HCT116 (cell line): ENCODE results near the gene GNB5. TPM values are rescaled to one million over a fixed set of nuclear protein-coding genes. Genes with fewer than 3 reads are reported as not detected.

Experiments
- ATAC-seq: fragments of 200-7000 bp; cut with Tn5 transposase; 2 replicates; pipeline ENCODE4 v1.9.1; 2020; ENCODE audit warnings: mild to moderate bottlenecking, moderate library complexity
- BruUV-seq: library from RNA; stranded (reverse); fragments of 400-500 nt; replicated peaks from 2 replicates; lab custom pipeline; 2021; lab: Mats Ljungman, UMichigan
- CTCF ChIA-PET: fragments of 300-600 bp; sonication (Branson Sonifier 250); formaldehyde crosslinking; loops from one replicate; lab custom pipeline; 2021; ENCODE audit warnings: antibody characterized with exemption; lab: Charles Lee
- POLR2A ChIA-PET: fragments of 300-600, 350-600 bp; sonication (Branson Sonifier 250); formaldehyde crosslinking; loops from one replicate; lab custom pipeline; 2021; ENCODE audit warnings: antibody characterized with exemption; lab: Charles Lee
- RAD21 ChIA-PET, 2 experiments: fragments of 300-600 bp; sonication (Branson Sonifier 250); formaldehyde crosslinking; loops; one replicate each; lab custom pipeline; 2023; ENCODE audit warnings: low total read pairs in 2 of 2; ENCODE audit not compliant: uncharacterized antibody in 2 of 2, unreplicated experiment in 2 of 2, low non-redundant PET in 1 of 2; lab: Charles Lee
- DNase-seq: peaks from one replicate; pipeline ENCODE4 v3.0.0-alpha.2; 2010; ENCODE audit warnings: low read depth, low spot score
- H2AFZ ChIP-seq: fragments of 200-600 bp; shearing (Covaris generic), sonication (generic); 2 replicates; pipeline ENCODE4 v1.6.1; 2017; ENCODE audit warnings: low read depth, mixed run types, mixed read lengths, antibody characterized with exemption, low read length; ENCODE audit not compliant: poor library complexity, severe bottlenecking
- H3K27ac ChIP-seq: 2 replicates; pipeline ENCODE4 v1.5.1; 2012; ENCODE audit warnings: low read depth, low read length
- H3K27me3 ChIP-seq: fragments of 200-600 bp; sonication (generic); 2 replicates; pipeline ENCODE4 v1.6.1; 2016; ENCODE audit warnings: mixed run types, low read length, mixed read lengths; ENCODE audit not compliant: insufficient read depth
- H3K36me3 ChIP-seq, 2 experiments: fragments of 200-500 bp in 1 of 2; fragments of 200-600 bp in 1 of 2; sonication (Bioruptor generic) in 1 of 2; sonication (generic) in 1 of 2; 2 replicates each; pipeline versions ENCODE4 v1.5.1 to v1.6.1; 2014 to 2016; ENCODE audit warnings: low read length in 2 of 2, inconsistent platforms in 1 of 2, mixed read lengths in 1 of 2, mixed run types in 1 of 2; ENCODE audit not compliant: insufficient read depth in 2 of 2, control insufficient read depth in 1 of 2
- H3K4me1 ChIP-seq, 2 experiments: fragments of 200-600 bp in 1 of 2; sonication (generic) in 1 of 2; 2 replicates each; pipeline versions ENCODE4 v1.5.1 to v1.6.1; 2012 to 2017; ENCODE audit warnings: low read length in 2 of 2, inconsistent platforms in 1 of 2, mild to moderate bottlenecking in 1 of 2, mixed read lengths in 1 of 2, mixed run types in 1 of 2, moderate library complexity in 1 of 2; ENCODE audit not compliant: insufficient read depth in 2 of 2, control insufficient read depth in 1 of 2
- H3K4me2 ChIP-seq: fragments of 200-600 bp; sonication (generic); 2 replicates; pipeline ENCODE4 v1.6.1; 2017; ENCODE audit warnings: mixed run types, low read length, mixed read lengths
- H3K4me3 ChIP-seq, 2 experiments: fragments of 200-600 bp in 1 of 2; sonication (generic) in 1 of 2; replicated peaks in 1 of 2; 2 replicates each; pipeline ENCODE4 v1.5.1; 2011 to 2016; ENCODE audit warnings: low read length in 2 of 2, control low read depth in 1 of 2, low read depth in 1 of 2, mild to moderate bottlenecking in 1 of 2, mixed read lengths in 1 of 2, mixed run types in 1 of 2
- H3K79me2 ChIP-seq: fragments of 200-600 bp; sonication (generic); 2 replicates; pipeline ENCODE4 v1.6.1; 2017; ENCODE audit warnings: mild to moderate bottlenecking, mixed run types, low read length, moderate library complexity, mixed read lengths; ENCODE audit not compliant: insufficient read depth
- H3K9ac ChIP-seq: fragments of 200-600 bp; sonication (generic); 2 replicates; pipeline ENCODE4 v1.6.1; 2016; ENCODE audit warnings: low read length, mixed read lengths
- H3K9me2 ChIP-seq: fragments of 200-600 bp; sonication (generic), shearing (Covaris generic); 2 replicates; pipeline ENCODE4 v1.6.1; 2017; ENCODE audit warnings: mixed run types, mild to moderate bottlenecking, moderate library complexity; ENCODE audit not compliant: insufficient read depth
- H3K9me3 ChIP-seq, 2 experiments: fragments of 200-500 bp in 1 of 2; fragments of 200-600 bp in 1 of 2; sonication (Bioruptor generic) in 1 of 2; sonication (generic) in 1 of 2; 2 replicates each; pipeline ENCODE4 v1.6.1; 2014 to 2017; ENCODE audit warnings: low read length in 2 of 2, mixed read lengths in 2 of 2, inconsistent platforms in 1 of 2, low read depth in 1 of 2, mild to moderate bottlenecking in 1 of 2, mixed run types in 1 of 2, moderate library complexity in 1 of 2; ENCODE audit not compliant: control insufficient read depth in 1 of 2, insufficient read depth in 1 of 2
- H4K20me1 ChIP-seq: fragments of 200-600 bp; sonication (generic), shearing (Covaris generic); 2 replicates; pipeline ENCODE4 v1.6.1; 2017; ENCODE audit warnings: mixed run types, mild to moderate bottlenecking, moderate library complexity; ENCODE audit not compliant: insufficient read depth
- ATF3 ChIP-seq: IDR thresholded peaks from 2 replicates; pipeline ENCODE4 v1.6.1; 2012
- CEBPB ChIP-seq: IDR thresholded peaks from 2 replicates; pipeline ENCODE4 v1.6.1; 2012; ENCODE audit warnings: low read depth
- CTCF ChIP-seq, 3 experiments: fragments of 200-600 bp in 1 of 3; sonication (generic) in 1 of 3; IDR thresholded peaks in 2 of 3; conservative IDR thresholded peaks in 1 of 3; 2 replicates each; pipeline ENCODE4 v1.5.1; 2012 to 2017; ENCODE audit warnings: low read depth in 2 of 3, low read length in 2 of 3, antibody characterized with exemption in 1 of 3, borderline replicate concordance in 1 of 3, control low read depth in 1 of 3, mild to moderate bottlenecking in 1 of 3, mixed read lengths in 1 of 3, mixed run types in 1 of 3, moderate library complexity in 1 of 3; ENCODE audit not compliant: insufficient read depth in 1 of 3
- EGR1 ChIP-seq: IDR thresholded peaks from 2 replicates; pipeline ENCODE4 v1.6.1; 2012; ENCODE audit warnings: low read depth
- EZH2 ChIP-seq: fragments of 200-600 bp; sonication (generic); IDR thresholded peaks from 2 replicates; pipeline ENCODE4 v1.6.1; 2017; ENCODE audit warnings: antibody characterized with exemption, mixed run types
- EZH2phosphoT487 ChIP-seq: fragments of 200-600 bp; IDR thresholded peaks from 2 replicates; pipeline ENCODE4 v1.6.1; 2018; ENCODE audit warnings: antibody characterized with exemption, borderline replicate concordance
- JUND ChIP-seq: IDR thresholded peaks from 2 replicates; pipeline ENCODE4 v1.6.1; 2012
- POLR2A ChIP-seq: IDR thresholded peaks from 2 replicates; pipeline ENCODE4 v1.7.0; 2011; ENCODE audit warnings: borderline replicate concordance; ENCODE audit not compliant: insufficient read depth, insufficient read length; ENCODE audit errors: extremely low read depth
- SP1 ChIP-seq: IDR thresholded peaks from 2 replicates; pipeline ENCODE4 v1.6.1; 2012; ENCODE audit warnings: low read depth
- ZFX ChIP-seq: fragments of 450-650 bp; IDR thresholded peaks from 2 replicates; pipeline ENCODE4 v1.6.1; 2017
- ZNF274 ChIP-seq: fragments of 200-500 bp; sonication (Bioruptor generic); IDR thresholded peaks from 2 replicates; pipeline ENCODE4 v1.6.1; 2014; ENCODE audit warnings: mild to moderate bottlenecking, low read depth, low read length, inconsistent platforms
- intact Hi-C: fragments of 100-400 bp; cut with micrococcal nuclease; formaldehyde crosslinking; loops from 2 replicates; pipeline ENCODE4 v1.10.0; 2022
- total RNA-seq: library from RNA; stranded (reverse); gene quantifications from one replicate; pipeline ENCODE4 v1.2.1, GENCODE V29; 2021; ENCODE audit not compliant: unreplicated experiment

The GNB5 gene
- total RNA-seq, 1 experiment from 2014 or later: 27.6 TPM

GRCh38 chr15:52207191-52207590 is 16.0 kb upstream of the GNB5 start:
- Histone ChIP-seq H3K9me3 (no peaks in the 10 kb centered on the region), H3K36me3 (peaks cover 22 to 28% of the 10 kb centered on the region in 2 experiments; a peak in 3 of 4 replicates), H2AFZ (no peak overlapping the region), H3K79me2 (no peaks in the 10 kb centered on the region), H3K27ac (no peak overlapping the region), H3K4me3 (no peak overlapping the region), H3K4me2 (no peak overlapping the region), H3K27me3 (no peaks in the 10 kb centered on the region), H3K9me2 (no peaks in the 10 kb centered on the region), H3K9ac (no peak overlapping the region), H3K4me1 (no peaks in the 10 kb centered on the region), H4K20me1 (no peaks in the 10 kb centered on the region)
- ChIA-PET RAD21 (no interaction called here), CTCF (interaction anchor here (2.9 kb wide), 1 partner anchor 21 kb away, joined by 12 read pairs; no protein-coding TSS in a partner anchor), POLR2A (no interaction called here)
- TF ChIP-seq EGR1 (no peak), SP1 (no peak), EZH2phosphoT487 (no peak), EZH2 (no peak), CTCF (IDR thresholded peaks at IDR 0.05 in 2 of 3, conservative IDR thresholded peaks at IDR 0.05 in 1 of 3; ENCODE audit: borderline replicate concordance in 1 of 3, insufficient read depth in 1 of 3, low read depth in 2 of 3, low read length in 2 of 3) (no peak)
- DNase-seq (no peak), ATAC-seq (no peak)
- no TSS peak for BruUV-seq
- intact Hi-C loops: no loop called here

GRCh38 chr15:52206446-52206845 is 15.3 kb upstream of the GNB5 start:
- no peaks in the 10 kb centered on the region for H3K9me2 ChIP-seq
- no peak overlapping the region for H3K4me2 ChIP-seq
- no peaks in the 10 kb centered on the region for H3K27me3 ChIP-seq
- RAD21 ChIA-PET: no interaction called here
- intact Hi-C loops: no loop called here
- DNase-seq (no peak), ATAC-seq (no peak)
- no peak overlapping the region for H3K4me3 ChIP-seq
- no peak for TF ChIP-seq POLR2A
- no peak for TF ChIP-seq CEBPB
- TF ChIP-seq EGR1: no peak
- no peak for TF ChIP-seq ATF3
- TF ChIP-seq JUND: no peak
- no peak for TF ChIP-seq ZFX
- TF ChIP-seq SP1: no peak
- TF ChIP-seq ZNF274: no peak
- POLR2A ChIA-PET: no interaction called here
- no peak overlapping the region for H3K9ac ChIP-seq
- no peaks in the 10 kb centered on the region for H3K4me1 ChIP-seq
- CTCF ChIA-PET: no interaction called here
- no peaks in the 10 kb centered on the region for H3K79me2 ChIP-seq
- no peaks in the 10 kb centered on the region for H3K9me3 ChIP-seq
- H2AFZ ChIP-seq: no peak overlapping the region
- H3K36me3 ChIP-seq: peaks cover 19 to 28% of the 10 kb centered on the region in 2 experiments; a peak in 3 of 4 replicates
- H3K27ac ChIP-seq: no peak overlapping the region
- no peaks in the 10 kb centered on the region for H4K20me1 ChIP-seq
- BruUV-seq: no TSS peak
